Thoracic aorta (tissue), 2 donors: ENCODE results near the gene ERBB4. TPM values are rescaled to one million over a fixed set of nuclear protein-coding genes. Genes with fewer than 3 reads are reported as not detected.
"Not testable (repeated sequence)": the region's sequence is repeated elsewhere in the genome, so short reads cannot be mapped to it uniquely, and the experiment has no call there.

Source experiments
- ATAC-seq: fragments of 150-250 bp; one replicate; pipeline ENCODE4 v1.8.0; 2017; ENCODE audit warnings: low read depth; ENCODE audit not compliant: insufficient number of reproducible peaks, low FRiP score
- DNase-seq: peaks from one replicate; pipeline ENCODE4 v3.0.0-alpha.2; 2020; ENCODE audit warnings: low spot score
- H3K27ac ChIP-seq, 2 donors: fragments of 200-600 bp; sonication (generic); 1 replicate in 1 of 2; 2 replicates in 1 of 2; pipeline ENCODE4 v1.5.1; 2016; ENCODE audit warnings: mild to moderate bottlenecking in 2 of 2, moderate library complexity in 2 of 2
- H3K27me3 ChIP-seq: fragments of 200-600 bp; sonication (generic); replicated peaks from 2 replicates; pipeline ENCODE4 v1.6.0; 2016; ENCODE audit warnings: mild to moderate bottlenecking; ENCODE audit not compliant: insufficient read depth
- H3K36me3 ChIP-seq: fragments of 200-600 bp; sonication (generic); one replicate; pipeline ENCODE4 v1.5.1; 2016
- H3K4me1 ChIP-seq, 2 donors: fragments of 200-600 bp; sonication (generic); 1 replicate in 1 of 2; 2 replicates in 1 of 2; pipeline versions ENCODE4 v1.5.1 to v1.6.0; 2016; ENCODE audit warnings: low read depth in 2 of 2, mild to moderate bottlenecking in 1 of 2; ENCODE audit not compliant: control insufficient read depth in 1 of 2
- H3K4me3 ChIP-seq: fragments of 200-600 bp; sonication (generic); 2 replicates; pipeline ENCODE4 v1.5.1; 2016; ENCODE audit warnings: mild to moderate bottlenecking
- H3K9me3 ChIP-seq: fragments of 200-600 bp; sonication (generic); 2 replicates; pipeline ENCODE4 v1.5.1; 2016
- CTCF ChIP-seq: fragments of 200-600 bp; sonication (generic); IDR thresholded peaks from one replicate; pipeline ENCODE4 v1.5.1; 2019; ENCODE audit warnings: antibody characterized with exemption
- total RNA-seq, 2 donors: library from RNA; depleted of rRNA; stranded (reverse); fragments of >200 nt; gene quantifications; one replicate each; pipeline versions ENCODE4 v1.1.0 to v1.2.3, GENCODE V29; 2016

The ERBB4 gene
- total RNA-seq, 2 donors from 2014 or later: 15.7 to 29.3 TPM

GRCh38 chr2:212465456-212465855, 73.1 kb downstream of the ERBB4 start:
- no peak for TF ChIP-seq CTCF
- Histone ChIP-seq H3K4me1 (no peaks in the 10 kb centered on the region), H3K27ac (no peak overlapping the region), H3K4me3 (no peak overlapping the region), H3K27me3 (no peaks in the 10 kb centered on the region), H3K9me3 (no peaks in the 10 kb centered on the region), H3K36me3 (no peaks in the 10 kb centered on the region)
- DNase-seq (no peak), ATAC-seq (no peak)

DNA sequence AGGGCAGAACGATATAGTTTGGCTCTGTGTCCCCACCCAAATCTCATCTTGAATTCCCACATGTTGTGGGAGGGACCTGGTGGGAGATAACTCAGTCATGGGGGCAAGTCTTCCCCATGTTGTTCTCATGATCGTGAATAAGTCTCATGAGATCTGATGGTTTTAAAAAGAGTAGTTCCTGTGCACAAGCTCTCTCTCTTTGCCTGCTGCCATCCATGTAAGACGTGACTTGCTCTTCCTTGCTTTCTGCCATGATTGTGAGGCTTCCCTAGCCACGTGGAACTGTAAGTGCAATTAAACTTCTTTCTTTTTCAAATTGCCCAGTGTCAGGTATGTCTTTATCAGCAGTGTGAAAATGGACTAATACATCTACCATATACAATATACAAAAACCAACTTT, 76.9 kb downstream of the ERBB4 start:
- H3K27ac ChIP-seq, H3K4me3 ChIP-seq, DNase-seq, H3K4me1 ChIP-seq, H3K27me3 ChIP-seq, ATAC-seq, H3K36me3 ChIP-seq, H3K9me3 ChIP-seq: not testable (repeated sequence)

DNA sequence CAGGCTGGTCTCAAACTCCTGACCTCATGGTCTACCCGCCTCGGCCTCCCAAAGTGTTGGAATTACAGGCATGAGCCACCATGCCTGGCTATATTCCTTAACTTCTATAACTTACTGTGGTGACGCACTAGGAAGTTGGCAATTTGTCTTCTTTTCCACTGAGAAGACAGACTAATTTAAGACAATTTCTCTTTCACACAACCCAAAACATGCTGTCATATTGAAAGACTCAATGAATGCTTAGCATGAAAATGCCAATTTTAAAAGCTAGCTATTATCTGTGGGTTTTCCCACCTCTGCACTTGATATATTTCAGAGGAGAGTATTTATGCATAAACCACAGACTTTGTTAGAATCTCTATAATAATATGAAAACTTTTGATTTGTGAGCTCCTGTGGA, 84.5 kb downstream of the ERBB4 start:
- no peak for DNase-seq
- no peaks in the 10 kb centered on the region for H3K36me3 ChIP-seq
- H3K27me3 ChIP-seq: no peaks in the 10 kb centered on the region
- H3K9me3 ChIP-seq: no peaks in the 10 kb centered on the region
- H3K4me3 ChIP-seq: no peak overlapping the region
- no peak overlapping the region for H3K27ac ChIP-seq
- peaks cover 13 to 28% of the 10 kb centered on the region in 2 donors for H3K4me1 ChIP-seq
- ATAC-seq: no peak
- no peak for TF ChIP-seq CTCF

DNA sequence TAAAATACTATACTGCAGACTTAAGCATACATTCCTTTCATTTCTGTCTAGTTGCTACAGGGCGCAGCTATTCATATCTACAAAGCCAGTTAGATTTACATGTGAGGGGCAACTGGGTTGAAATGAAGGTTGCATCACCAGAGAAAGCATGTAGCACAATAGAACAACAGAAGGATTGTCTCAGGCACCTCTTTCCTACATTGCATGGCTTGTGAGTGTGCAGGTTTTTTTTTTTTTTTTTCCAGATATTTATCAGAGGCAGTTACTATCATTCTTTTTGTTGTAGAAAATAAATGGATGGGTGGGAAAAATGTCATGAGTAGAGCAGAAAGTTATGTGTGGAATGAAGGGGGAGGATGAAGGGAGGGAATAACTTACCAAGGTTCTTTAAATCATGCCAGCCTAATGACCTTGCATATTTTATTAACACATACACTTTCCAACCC, 86.8 kb downstream of the ERBB4 start:
- ATAC-seq: no peak
- H3K9me3 ChIP-seq: no peaks in the 10 kb centered on the region
- DNase-seq: no peak
- no peak overlapping the region for H3K27ac ChIP-seq
- peaks cover 13 to 24% of the 10 kb centered on the region in 2 donors for H3K4me1 ChIP-seq
- peak overlapping the region; percentile 37 for H3K4me3 ChIP-seq
- no peaks in the 10 kb centered on the region for H3K36me3 ChIP-seq
- TF ChIP-seq CTCF: no peak
- H3K27me3 ChIP-seq: no peaks in the 10 kb centered on the region

- Histone ChIP-seq H3K27ac (no peak overlapping the region), H3K4me3 (no peak overlapping the region), H3K36me3 (no peaks in the 10 kb centered on the region), H3K9me3 (no peaks in the 10 kb centered on the region), H3K4me1 (peaks cover 13 to 20% of the 10 kb centered on the region in 2 donors), H3K27me3 (no peaks in the 10 kb centered on the region)
- no peak for TF ChIP-seq CTCF
- DNase-seq (no peak), ATAC-seq (no peak)
Measured at GRCh38 chr2:212448698-212449097, 89.9 kb downstream of the ERBB4 start.

DNA sequence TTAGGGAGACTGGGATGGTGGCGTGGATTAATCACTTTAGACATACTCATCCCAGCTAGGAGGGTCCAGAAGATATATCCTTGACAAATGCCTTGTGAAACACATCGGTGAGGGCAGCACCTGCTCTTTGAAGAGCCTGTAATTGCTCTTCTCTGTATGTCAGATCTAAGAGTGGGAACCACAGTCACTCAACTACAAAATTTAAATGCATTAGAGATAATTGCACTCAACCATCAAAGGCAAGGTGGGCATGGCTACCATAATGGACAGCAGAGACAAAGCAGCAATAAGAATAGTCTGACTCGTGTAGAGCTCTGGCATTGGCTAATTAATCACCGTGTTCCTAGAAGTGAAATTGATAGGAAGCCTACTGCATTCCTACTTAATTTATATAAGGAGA, 96.8 kb downstream of the ERBB4 start:
- H3K27ac ChIP-seq: no peak overlapping the region
- H3K9me3 ChIP-seq: peaks cover 8% of the 10 kb centered on the region
- no peaks in the 10 kb centered on the region for H3K36me3 ChIP-seq
- no peak overlapping the region for H3K4me3 ChIP-seq
- no peaks in the 10 kb centered on the region for H3K27me3 ChIP-seq
- TF ChIP-seq CTCF: no peak
- ATAC-seq (no peak), DNase-seq (no peak)
- no peaks in the 10 kb centered on the region for H3K4me1 ChIP-seq
